ENCODE measurements around the gene MCTP1. TPM values are rescaled to one million over a fixed set of nuclear protein-coding genes. Genes with fewer than 3 reads are reported as not detected.

MCTP1 gene
- total RNA-seq, 1 experiment from 2014 or later: 0.44 TPM

DNA sequence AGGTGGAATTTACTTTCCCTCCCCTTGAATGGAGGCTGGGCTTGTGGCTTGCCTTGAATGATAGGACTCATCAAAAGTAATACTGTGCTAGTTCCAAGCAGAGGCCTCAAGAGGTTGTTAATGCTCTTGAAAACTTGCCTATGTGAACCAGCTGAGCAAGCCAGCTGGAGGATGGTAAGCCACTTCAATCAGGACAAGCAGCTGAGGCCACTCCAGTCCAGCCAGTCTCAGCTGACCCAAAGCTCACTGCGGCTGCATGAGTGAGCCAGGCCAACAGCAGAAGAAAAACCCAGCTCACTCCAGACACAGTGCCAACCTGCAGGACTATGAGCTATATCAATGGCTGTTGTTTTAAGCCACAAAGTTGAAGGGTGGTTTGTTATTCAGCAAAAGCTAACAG is 182.8 kb downstream of the MCTP1 start:
- no peak for ATAC-seq

More for the DNA sequence above, 182.8 kb downstream of the MCTP1 start:
- ChIA-PET POLR2A (no interaction called here), RAD21 (ENCODE audit: low non-redundant PET in 1 of 2, low total read pairs in 2 of 2, uncharacterized antibody in 2 of 2, unreplicated experiment in 2 of 2) (no interaction called here), CTCF (no interaction called here)
- H4K20me1 ChIP-seq (ENCODE audit: insufficient read depth): no peaks in the 10 kb centered on the region
- DNase-seq (ENCODE audit: low read depth, low spot score): no peak
- intact Hi-C loops (cut with micrococcal nuclease): no loop called here
- no peak overlapping the region for H2AFZ ChIP-seq (ENCODE audit: low read depth, low read length, poor library complexity, severe bottlenecking)
- H3K4me2 ChIP-seq (ENCODE audit: low read length): no peak overlapping the region
- no peak overlapping the region for H3K9ac ChIP-seq (ENCODE audit: low read length)
- no peak overlapping the region for H3K4me3 ChIP-seq (replicated peaks in 1 of 2; ENCODE audit: low read depth in 1 of 2, low read length in 2 of 2)
- TF ChIP-seq, protein P1, sequence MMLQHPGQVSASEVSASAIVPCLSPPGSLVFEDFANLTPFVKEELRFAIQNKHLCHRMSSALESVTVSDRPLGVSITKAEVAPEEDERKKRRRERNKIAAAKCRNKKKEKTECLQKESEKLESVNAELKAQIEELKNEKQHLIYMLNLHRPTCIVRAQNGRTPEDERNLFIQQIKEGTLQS (IDR thresholded peaks at IDR 0.05): no peak
- TF ChIP-seq, protein P2, sequence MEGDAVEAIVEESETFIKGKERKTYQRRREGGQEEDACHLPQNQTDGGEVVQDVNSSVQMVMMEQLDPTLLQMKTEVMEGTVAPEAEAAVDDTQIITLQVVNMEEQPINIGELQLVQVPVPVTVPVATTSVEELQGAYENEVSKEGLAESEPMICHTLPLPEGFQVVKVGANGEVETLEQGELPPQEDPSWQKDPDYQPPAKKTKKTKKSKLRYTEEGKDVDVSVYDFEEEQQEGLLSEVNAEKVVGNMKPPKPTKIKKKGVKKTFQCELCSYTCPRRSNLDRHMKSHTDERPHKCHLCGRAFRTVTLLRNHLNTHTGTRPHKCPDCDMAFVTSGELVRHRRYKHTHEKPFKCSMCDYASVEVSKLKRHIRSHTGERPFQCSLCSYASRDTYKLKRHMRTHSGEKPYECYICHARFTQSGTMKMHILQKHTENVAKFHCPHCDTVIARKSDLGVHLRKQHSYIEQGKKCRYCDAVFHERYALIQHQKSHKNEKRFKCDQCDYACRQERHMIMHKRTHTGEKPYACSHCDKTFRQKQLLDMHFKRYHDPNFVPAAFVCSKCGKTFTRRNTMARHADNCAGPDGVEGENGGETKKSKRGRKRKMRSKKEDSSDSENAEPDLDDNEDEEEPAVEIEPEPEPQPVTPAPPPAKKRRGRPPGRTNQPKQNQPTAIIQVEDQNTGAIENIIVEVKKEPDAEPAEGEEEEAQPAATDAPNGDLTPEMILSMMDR (IDR thresholded peaks at IDR 0.05 in 2 of 3, conservative IDR thresholded peaks at IDR 0.05 in 1 of 3; ENCODE audit: borderline replicate concordance in 1 of 3, insufficient read depth in 1 of 3, low read depth in 2 of 3, low read length in 2 of 3): no peak
- TF ChIP-seq ZFX (IDR thresholded peaks at IDR 0.05): no peak
- TF ChIP-seq SP1 (IDR thresholded peaks at IDR 0.05; ENCODE audit: low read depth): no peak
- TF ChIP-seq SIN3A (IDR thresholded peaks at IDR 0.05; ENCODE audit: low read depth): no peak
- no peak for TF ChIP-seq ELF1 (IDR thresholded peaks at IDR 0.05; ENCODE audit: borderline replicate concordance, low read depth)
- TF ChIP-seq EGR1 (IDR thresholded peaks at IDR 0.05; ENCODE audit: low read depth): no peak
- no peak for TF ChIP-seq ZBTB33 (IDR thresholded peaks at IDR 0.05; ENCODE audit: extremely low read depth, insufficient replicate concordance, low read length)
- TF ChIP-seq, protein P3, sequence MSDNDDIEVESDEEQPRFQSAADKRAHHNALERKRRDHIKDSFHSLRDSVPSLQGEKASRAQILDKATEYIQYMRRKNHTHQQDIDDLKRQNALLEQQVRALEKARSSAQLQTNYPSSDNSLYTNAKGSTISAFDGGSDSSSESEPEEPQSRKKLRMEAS (IDR thresholded peaks at IDR 0.05): no peak
- TF ChIP-seq RAD21 (IDR thresholded peaks at IDR 0.05; ENCODE audit: low read depth): no peak
- TF ChIP-seq TCF7L2 (IDR thresholded peaks at IDR 0.05; ENCODE audit: borderline replicate concordance, extremely low read depth, insufficient read depth, insufficient read length): no peak
- no peak for TF ChIP-seq ZNF274 (IDR thresholded peaks at IDR 0.05; ENCODE audit: low read depth, low read length)
- TF ChIP-seq, protein P4, sequence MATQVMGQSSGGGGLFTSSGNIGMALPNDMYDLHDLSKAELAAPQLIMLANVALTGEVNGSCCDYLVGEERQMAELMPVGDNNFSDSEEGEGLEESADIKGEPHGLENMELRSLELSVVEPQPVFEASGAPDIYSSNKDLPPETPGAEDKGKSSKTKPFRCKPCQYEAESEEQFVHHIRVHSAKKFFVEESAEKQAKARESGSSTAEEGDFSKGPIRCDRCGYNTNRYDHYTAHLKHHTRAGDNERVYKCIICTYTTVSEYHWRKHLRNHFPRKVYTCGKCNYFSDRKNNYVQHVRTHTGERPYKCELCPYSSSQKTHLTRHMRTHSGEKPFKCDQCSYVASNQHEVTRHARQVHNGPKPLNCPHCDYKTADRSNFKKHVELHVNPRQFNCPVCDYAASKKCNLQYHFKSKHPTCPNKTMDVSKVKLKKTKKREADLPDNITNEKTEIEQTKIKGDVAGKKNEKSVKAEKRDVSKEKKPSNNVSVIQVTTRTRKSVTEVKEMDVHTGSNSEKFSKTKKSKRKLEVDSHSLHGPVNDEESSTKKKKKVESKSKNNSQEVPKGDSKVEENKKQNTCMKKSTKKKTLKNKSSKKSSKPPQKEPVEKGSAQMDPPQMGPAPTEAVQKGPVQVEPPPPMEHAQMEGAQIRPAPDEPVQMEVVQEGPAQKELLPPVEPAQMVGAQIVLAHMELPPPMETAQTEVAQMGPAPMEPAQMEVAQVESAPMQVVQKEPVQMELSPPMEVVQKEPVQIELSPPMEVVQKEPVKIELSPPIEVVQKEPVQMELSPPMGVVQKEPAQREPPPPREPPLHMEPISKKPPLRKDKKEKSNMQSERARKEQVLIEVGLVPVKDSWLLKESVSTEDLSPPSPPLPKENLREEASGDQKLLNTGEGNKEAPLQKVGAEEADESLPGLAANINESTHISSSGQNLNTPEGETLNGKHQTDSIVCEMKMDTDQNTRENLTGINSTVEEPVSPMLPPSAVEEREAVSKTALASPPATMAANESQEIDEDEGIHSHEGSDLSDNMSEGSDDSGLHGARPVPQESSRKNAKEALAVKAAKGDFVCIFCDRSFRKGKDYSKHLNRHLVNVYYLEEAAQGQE (IDR thresholded peaks at IDR 0.05; ENCODE audit: low read depth): no peak
- TF ChIP-seq EZH2 (IDR thresholded peaks at IDR 0.05): no peak
- TF ChIP-seq YY1 (IDR thresholded peaks at IDR 0.05; ENCODE audit: extremely low read depth, insufficient replicate concordance, low read depth, low read length): no peak
- no peaks in the 10 kb centered on the region for H3K9me3 ChIP-seq (ENCODE audit: control insufficient read depth in 1 of 2, insufficient read depth in 1 of 2, low read depth in 1 of 2, low read length in 2 of 2)
- no peaks in the 10 kb centered on the region for H3K4me1 ChIP-seq (ENCODE audit: control insufficient read depth in 1 of 2, insufficient read depth in 2 of 2, low read length in 2 of 2)
- no peak overlapping the region for H3K27ac ChIP-seq (ENCODE audit: low read depth, low read length)
- BruUV-seq (replicated peaks): no TSS peak
- no peaks in the 10 kb centered on the region for H3K27me3 ChIP-seq (ENCODE audit: insufficient read depth, low read length)
- H3K36me3 ChIP-seq (ENCODE audit: control insufficient read depth in 1 of 2, insufficient read depth in 2 of 2, low read length in 2 of 2): no peaks in the 10 kb centered on the region
- no peaks in the 10 kb centered on the region for H3K79me2 ChIP-seq (ENCODE audit: insufficient read depth, low read length)
- no peaks in the 10 kb centered on the region for H3K9me2 ChIP-seq (ENCODE audit: insufficient read depth)

All from HCT116 (cell line).